ENCODE data around the gene EHF.

Gene EHF

GRCh38 chr11:34647532-34647931 is 26.6 kb downstream of the EHF start:
- DNase-seq: no peak

GRCh38 chr11:34648036-34648435 is 27.1 kb downstream of the EHF start:
- DNase-seq: no peak

- no peak for DNase-seq
Measured at GRCh38 chr11:34649597-34649996, 28.7 kb downstream of the EHF start.

- peak; percentile 61 to 79 for DNase-seq
Measured at GRCh38 chr11:34650528-34650927, 29.6 kb downstream of the EHF start.

- DNase-seq: no peak
Measured at GRCh38 chr11:34651551-34651950, 30.7 kb downstream of the EHF start.

- DNase-seq: no peak
Measured at GRCh38 chr11:34652191-34652973, 31.5 kb downstream of the EHF start.

GRCh38 chr11:34653031-34653430 is 32.1 kb downstream of the EHF start:
- DNase-seq: no peak

- no peak for DNase-seq
Measured at GRCh38 chr11:34653851-34654482, 33.1 kb downstream of the EHF start.

GRCh38 chr11:34654483-34655334 is 33.8 kb downstream of the EHF start:
- DNase-seq: no peak

GRCh38 chr11:34655335-34656008 is 34.6 kb downstream of the EHF start:
- DNase-seq: no peak

- no peak for DNase-seq
Measured at GRCh38 chr11:34656062-34656720, 35.3 kb downstream of the EHF start.

- DNase-seq: no peak
Measured at GRCh38 chr11:34658071-34659015, 37.5 kb downstream of the EHF start.

- DNase-seq: no peak
Measured at GRCh38 chr11:34659096-34659733, 38.3 kb downstream of the EHF start.

GRCh38 chr11:34665077-34665835 is 44.4 kb downstream of the EHF start:
- no peak for DNase-seq

- no peak for DNase-seq
Measured at GRCh38 chr11:34667810-34668582, 47.1 kb downstream of the EHF start.

- no peak for DNase-seq
Measured at GRCh38 chr11:34668583-34669053, 47.7 kb downstream of the EHF start.

- no peak for DNase-seq
Measured at GRCh38 chr11:34669458-34669857, 48.6 kb downstream of the EHF start.

GRCh38 chr11:34671117-34671516 is 50.2 kb downstream of the EHF start:
- no peak for DNase-seq

GRCh38 chr11:34671946-34672345 is 51.1 kb downstream of the EHF start:
- DNase-seq: no peak

Measured in stimulated activated CD4-positive, alpha-beta T cell treated with anti-CD3 and anti-CD28 coated beads, Interleukin-4, amount 100 ng/mL, for 4 hours (primary cell).